Body of pancreas (tissue), 4 donors: Measurements from ENCODE around the gene SLC5A5. TPM values are rescaled to one million over a fixed set of nuclear protein-coding genes. Genes with fewer than 3 reads are reported as not detected.

Source experiments
- ATAC-seq: fragments of 150-250 bp; one replicate; pipeline ENCODE4 v1.9.1; 2016
- DNase-seq, 4 donors: peaks; one replicate each; pipeline ENCODE4 v3.0.0-alpha.2; 2019
- H3K27ac ChIP-seq, 4 donors: fragments of 200-600 bp; sonication (generic); 1 replicate in 3 of 4; 2 replicates in 1 of 4; pipeline versions ENCODE4 v1.5.1 to v1.6.1; 2016 to 2019; ENCODE audit warnings: mild to moderate bottlenecking in 1 of 4, mixed read lengths in 1 of 4, moderate library complexity in 1 of 4
- H3K27me3 ChIP-seq, 2 donors: fragments of 200-600 bp; sonication (generic); one replicate each; pipeline ENCODE4 v1.6.0; 2016; ENCODE audit warnings: mild to moderate bottlenecking in 1 of 2
- H3K36me3 ChIP-seq, 2 donors: fragments of 200-600 bp; sonication (generic); replicated peaks in 1 of 2; 2 replicates each; pipeline ENCODE4 v1.5.1; 2016; ENCODE audit warnings: low read depth in 2 of 2; ENCODE audit not compliant: insufficient read depth in 1 of 2
- H3K4me1 ChIP-seq: fragments of 200-600 bp; sonication (generic); one replicate; pipeline ENCODE4 v1.6.0; 2016
- H3K4me3 ChIP-seq, 2 donors: fragments of 200-600 bp; sonication (generic); 1 replicate in 1 of 2; 2 replicates in 1 of 2; pipeline ENCODE4 v1.5.1; 2016 to 2019
- H3K9me3 ChIP-seq, 3 donors: fragments of 200-600 bp; sonication (generic); 1 replicate in 2 of 3; 2 replicates in 1 of 3; pipeline ENCODE4 v1.5.1; 2016
- CTCF ChIP-seq, 7 experiments: fragments of 450-650 bp in 4 of 7; fragments of 200-600 bp in 3 of 7; sonication (generic) in 3 of 7; IDR thresholded peaks; one replicate each; pipeline ENCODE4 v1.5.1; 2016 to 2019; ENCODE audit warnings: antibody characterized with exemption in 7 of 7
- POLR2A ChIP-seq, 3 donors: fragments of 450-650 bp; IDR thresholded peaks; one replicate each; pipeline ENCODE4 v1.6.1; 2016; ENCODE audit warnings: antibody characterized with exemption in 3 of 3, mild to moderate bottlenecking in 2 of 3
- WGBS, 2 donors: methylation state at CpG; one replicate each; pipeline ENCODE4 v1.1.5; 2017; 5-methylcytosine and 5-hydroxymethylcytosine counted together
- intact Hi-C: fragments of 100-400 bp; cut with DNase I; formaldehyde crosslinking; loops from one replicate; pipeline ENCODE4 v1.15.1; 2023
- total RNA-seq, 2 donors: library from RNA; depleted of rRNA; stranded (reverse); fragments of >200 nt; gene quantifications; one replicate each; pipeline ENCODE4 v1.1.0, GENCODE V29; 2016

Gene SLC5A5
- total RNA-seq, 2 donors from 2014 or later: not detected

GRCh38 chr19:17866312-17866963 is 5.3 kb upstream of the SLC5A5 start:
- Histone ChIP-seq H3K9me3 (no peaks in the 10 kb centered on the region), H3K4me1 (peaks cover 22% of the 10 kb centered on the region), H3K27ac (no peak overlapping the region), H3K4me3 (no peak overlapping the region), H3K36me3 (peaks cover 18 to 24% of the 10 kb centered on the region in 2 donors), H3K27me3 (peaks cover 0 to 15% of the 10 kb centered on the region in 2 donors)
- intact Hi-C loops: loop anchor here (5.0 kb wide), 1 partner anchor 71 kb away; no protein-coding TSS in a partner anchor
- ATAC-seq (no peak), DNase-seq (no peak)
- 78 to 82% methylated on average over 7 to 8 of the region's 8 CpGs for WGBS, 2 donors
- no peak for TF ChIP-seq POLR2A (IDR thresholded peaks at IDR 0.05)
- TF ChIP-seq CTCF (IDR thresholded peaks at IDR 0.05): no peak

GRCh38 chr19:17866964-17867486 is 4.7 kb upstream of the SLC5A5 start:
- TF ChIP-seq POLR2A (IDR thresholded peaks at IDR 0.05) (no peak), CTCF (IDR thresholded peaks at IDR 0.05) (no peak)
- intact Hi-C loops: loop anchor here (5.0 kb wide), 1 partner anchor 70 kb away; no protein-coding TSS in a partner anchor
- WGBS, 2 donors: 43 to 53% methylated on average over 6 to 11 of the region's 11 CpGs
- H3K4me3 ChIP-seq: no peak overlapping the region
- H3K4me1 ChIP-seq: peaks cover 17% of the 10 kb centered on the region
- H3K27ac ChIP-seq: no peak overlapping the region
- ATAC-seq (no peak), DNase-seq (no peak)
- no peaks in the 10 kb centered on the region for H3K9me3 ChIP-seq
- H3K27me3 ChIP-seq: peaks cover 0 to 17% of the 10 kb centered on the region in 2 donors
- peaks cover 17 to 19% of the 10 kb centered on the region in 2 donors for H3K36me3 ChIP-seq

GRCh38 chr19:17868669-17869068 is 3.1 kb upstream of the SLC5A5 start:
- Histone ChIP-seq H3K27ac (no peak overlapping the region), H3K4me1 (peaks cover 16% of the 10 kb centered on the region), H3K9me3 (no peaks in the 10 kb centered on the region), H3K27me3 (peaks cover 0 to 27% of the 10 kb centered on the region in 2 donors), H3K36me3 (peaks cover 1 to 4% of the 10 kb centered on the region in 2 donors), H3K4me3 (no peak overlapping the region)
- DNase-seq (no peak), ATAC-seq (no peak)
- TF ChIP-seq CTCF (IDR thresholded peaks at IDR 0.05) (no peak), POLR2A (IDR thresholded peaks at IDR 0.05) (no peak)
- WGBS, 2 donors: 26 to 41% methylated on average over 6 of the region's 6 CpGs
- intact Hi-C loops: loop anchor here (5.0 kb wide), 1 partner anchor 69 kb away; no protein-coding TSS in a partner anchor

GRCh38 chr19:17869114-17869608 is 2.6 kb upstream of the SLC5A5 start:
- ATAC-seq (no peak), DNase-seq (no peak)
- intact Hi-C loops: loop anchor here (5.0 kb wide), 1 partner anchor 68 kb away; no protein-coding TSS in a partner anchor
- TF ChIP-seq CTCF (IDR thresholded peaks at IDR 0.05) (no peak), POLR2A (IDR thresholded peaks at IDR 0.05) (no peak)
- WGBS, 2 donors: 36 to 42% methylated on average over 10 to 11 of the region's 11 CpGs
- Histone ChIP-seq H3K27ac (no peak overlapping the region), H3K27me3 (peaks cover 0 to 30% of the 10 kb centered on the region in 2 donors), H3K4me3 (no peak overlapping the region), H3K36me3 (peaks cover 0 to under 1% of the 10 kb centered on the region in 2 donors), H3K4me1 (peaks cover 14% of the 10 kb centered on the region), H3K9me3 (no peaks in the 10 kb centered on the region)
